ENCODE results near the gene PALM. TPM values are rescaled to one million over a fixed set of nuclear protein-coding genes. Genes with fewer than 3 reads are reported as not detected.

PALM gene
- total RNA-seq, 4 donors from 2014 or later, result 12.6 to 91.0 (median 42.2) TPM

DNA sequence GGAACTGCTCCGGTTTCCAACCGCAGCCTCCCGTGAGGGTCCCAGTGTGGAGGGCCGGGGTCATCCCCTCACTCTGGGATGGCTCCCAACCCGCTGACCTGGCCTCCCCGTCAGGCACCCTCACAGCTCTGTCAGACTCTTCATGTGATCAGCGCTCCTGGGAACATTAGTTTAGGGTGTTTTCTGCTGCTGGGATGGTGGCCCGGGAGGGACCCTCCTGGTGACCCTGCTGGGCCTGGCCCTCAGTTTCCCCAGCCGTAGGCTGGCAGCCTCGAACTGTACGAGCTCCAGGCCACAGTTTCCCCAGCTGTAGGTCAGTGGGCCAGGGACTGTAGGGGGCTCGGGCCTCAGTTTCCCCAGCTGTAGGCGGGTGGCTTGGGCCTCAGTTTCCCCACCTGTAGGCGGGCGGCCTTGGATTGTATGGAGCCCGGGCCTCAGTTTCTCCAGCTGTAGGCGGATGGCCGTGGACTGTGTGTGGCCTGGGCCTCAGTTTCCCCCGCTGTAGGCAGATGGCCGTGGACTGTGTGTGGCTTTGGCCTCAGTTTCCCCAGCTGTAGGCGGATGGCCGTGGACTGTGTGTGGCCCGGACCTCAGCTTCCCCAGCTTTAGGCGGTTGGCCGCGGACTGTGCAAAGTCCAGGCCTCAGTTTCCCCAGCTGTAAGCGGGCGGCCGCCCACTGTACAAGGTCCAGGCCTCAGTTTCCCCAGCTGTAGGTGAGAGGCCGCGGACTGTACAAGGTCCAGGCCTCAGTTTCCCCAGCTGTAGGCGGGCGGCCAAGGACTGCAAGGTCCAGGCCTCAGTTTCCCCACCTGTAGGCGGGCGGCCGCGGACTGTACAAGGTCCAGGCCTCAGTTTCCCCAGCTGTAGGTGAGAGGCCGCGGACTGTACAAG lies 87.2 kb downstream of the PALM start:
- DNase-seq, result peak in 1 of 2 donors; percentile 46
- no peaks in the 10 kb centered on the region for H3K9me3 ChIP-seq
- H3K36me3 ChIP-seq, result no peaks in the 10 kb centered on the region
- H3K27ac ChIP-seq, result peak overlapping the region; percentile 81 to 84
- H3K27me3 ChIP-seq, result no peaks in the 10 kb centered on the region
- TF ChIP-seq, protein P1, sequence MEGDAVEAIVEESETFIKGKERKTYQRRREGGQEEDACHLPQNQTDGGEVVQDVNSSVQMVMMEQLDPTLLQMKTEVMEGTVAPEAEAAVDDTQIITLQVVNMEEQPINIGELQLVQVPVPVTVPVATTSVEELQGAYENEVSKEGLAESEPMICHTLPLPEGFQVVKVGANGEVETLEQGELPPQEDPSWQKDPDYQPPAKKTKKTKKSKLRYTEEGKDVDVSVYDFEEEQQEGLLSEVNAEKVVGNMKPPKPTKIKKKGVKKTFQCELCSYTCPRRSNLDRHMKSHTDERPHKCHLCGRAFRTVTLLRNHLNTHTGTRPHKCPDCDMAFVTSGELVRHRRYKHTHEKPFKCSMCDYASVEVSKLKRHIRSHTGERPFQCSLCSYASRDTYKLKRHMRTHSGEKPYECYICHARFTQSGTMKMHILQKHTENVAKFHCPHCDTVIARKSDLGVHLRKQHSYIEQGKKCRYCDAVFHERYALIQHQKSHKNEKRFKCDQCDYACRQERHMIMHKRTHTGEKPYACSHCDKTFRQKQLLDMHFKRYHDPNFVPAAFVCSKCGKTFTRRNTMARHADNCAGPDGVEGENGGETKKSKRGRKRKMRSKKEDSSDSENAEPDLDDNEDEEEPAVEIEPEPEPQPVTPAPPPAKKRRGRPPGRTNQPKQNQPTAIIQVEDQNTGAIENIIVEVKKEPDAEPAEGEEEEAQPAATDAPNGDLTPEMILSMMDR (IDR thresholded peaks at IDR 0.05), result no peak
- TF ChIP-seq POLR2A (IDR thresholded peaks at IDR 0.05), result no peak
- intact Hi-C loops (cut with DNase I; ENCODE audit: low total_unique reads), result no loop called here
- peaks cover 15 to 25% of the 10 kb centered on the region in 2 donors for H3K4me1 ChIP-seq
- H3K4me3 ChIP-seq, result peak overlapping the region; percentile 53 to 57

DNA sequence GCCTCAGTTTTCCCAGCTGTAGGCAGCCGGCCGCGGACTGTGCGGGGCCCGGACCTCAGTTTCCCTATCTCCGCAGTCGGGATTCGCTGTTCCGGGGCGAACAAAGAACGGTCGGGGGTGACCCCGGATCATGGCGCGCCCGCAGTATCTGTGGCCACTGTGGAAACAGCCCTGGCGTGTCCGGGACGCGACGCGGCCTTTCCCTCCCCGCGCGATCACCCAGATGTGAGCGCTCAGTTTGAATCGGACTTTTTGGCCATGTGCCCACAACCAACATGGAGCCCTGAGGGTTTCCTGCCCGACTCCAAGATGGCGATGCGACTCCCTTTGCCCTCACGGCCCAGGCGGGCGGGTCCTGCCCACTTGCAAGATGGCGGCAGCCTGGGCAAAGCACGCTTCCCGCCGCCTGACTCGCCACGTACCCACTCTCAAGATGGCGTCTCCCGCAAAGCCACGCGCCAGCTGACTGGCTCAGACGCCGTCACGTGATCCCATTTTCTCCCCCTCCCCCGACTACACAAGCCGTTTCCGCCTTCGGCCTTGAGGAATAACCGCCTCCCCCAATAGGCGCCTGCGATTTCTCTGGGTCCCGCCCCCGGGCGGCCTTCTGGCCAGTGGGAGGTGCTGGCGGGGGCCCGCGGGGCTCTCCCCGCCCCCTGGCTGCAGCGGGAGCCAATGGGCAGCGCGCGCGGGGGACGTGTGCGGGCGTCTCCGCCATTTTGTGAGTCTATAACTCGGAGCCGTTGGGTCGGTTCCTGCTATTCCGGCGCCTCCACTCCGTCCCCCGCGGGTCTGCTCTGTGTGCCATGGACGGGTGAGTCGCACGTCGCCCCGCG lies 88.2 kb downstream of the PALM start, which contains the start of gene PTBP1:
TSS of gene PTBP1 (plus strand) at position 761 of the 836 bp plus-strand sequence. CDS start at position 807, 46 bp downstream.
- intact Hi-C loops (cut with DNase I; ENCODE audit: low total_unique reads), result no loop called here

More for the DNA sequence above, 88.2 kb downstream of the PALM start, which contains the start of gene PTBP1:
- Histone ChIP-seq H3K4me1 (peaks cover 25 to 34% of the 10 kb centered on the region in 2 donors), H3K27me3 (no peaks in the 10 kb centered on the region), H3K9me3 (no peaks in the 10 kb centered on the region), H3K27ac (peak within 1 kb of the TSS; percentile 96 to 99), H3K36me3 (no peaks in the 10 kb centered on the region), H3K4me3 (peak within 1 kb of the TSS; percentile 87 to 99)
- TF ChIP-seq, protein P1 (IDR thresholded peaks at IDR 0.05), result peak; percentile 7 to 13 (median 10)
- peak; percentile 50 to 84 for TF ChIP-seq POLR2A (IDR thresholded peaks at IDR 0.05)
- DNase-seq, result peak; percentile 100

Other genes with a start within 250 kb of the PALM start
- 10 to 100 TPM in 2 of 4 donors, 1 to 10 TPM in 2; 2.9 to 43.6 (median 8.4) TPM for gene SHC2, start 247.9 kb upstream of the PALM start, total RNA-seq
- 1 to 10 TPM in 1 of 4 donors, under 1 TPM in 1, not detected in 2; 0.34 to 2.7 TPM for gene MADCAM1, start 212.4 kb upstream of the PALM start, total RNA-seq
- 10 to 100 TPM; 12.6 to 37.5 (median 29.9) TPM for gene TPGS1, start 201.4 kb upstream of the PALM start, total RNA-seq
- 100 to 1,000 TPM in 2 of 4 donors, 10 to 100 TPM in 2; 44.4 to 459 (median 101) TPM for gene CDC34, start 177.2 kb upstream of the PALM start, total RNA-seq
- gene GZMM, start 164.9 kb upstream of the PALM start, total RNA-seq, result 1 to 10 TPM in 1 of 4 donors, under 1 TPM in 1, not detected in 2; 0.62 to 1.6 TPM
- 100 to 1,000 TPM; 211 to 305 (median 280) TPM for gene BSG, start 136.3 kb upstream of the PALM start, total RNA-seq
- gene HCN2, start 119.1 kb upstream of the PALM start, total RNA-seq, result under 1 TPM in 1 of 4 donors, not detected in 3; 0.83 TPM
- gene POLRMT, start 75.4 kb upstream of the PALM start, total RNA-seq, result 10 to 100 TPM; 10.5 to 42.0 (median 24.1) TPM
- gene FGF22, start 69.1 kb upstream of the PALM start, total RNA-seq, result 1 to 10 TPM in 1 of 4 donors, not detected in 3; 1.4 TPM
- 10 to 100 TPM in 3 of 4 donors, 1 to 10 TPM in 1; 9.5 to 44.3 (median 18.2) TPM for gene RNF126, start 45.7 kb upstream of the PALM start, total RNA-seq
- 10 to 100 TPM; 25.3 to 71.7 (median 37.3) TPM for gene FSTL3, start 32.5 kb upstream of the PALM start, total RNA-seq
- not detected for gene PRSS57, start 13.5 kb upstream of the PALM start, total RNA-seq
- gene MISP, start 42.2 kb downstream of the PALM start, total RNA-seq, result 1 to 10 TPM in 1 of 4 donors, under 1 TPM in 3; 0.26 to 5.5 (median 0.39) TPM
- 100 to 1,000 TPM in 2 of 4 donors, 10 to 100 TPM in 2; 45.0 to 278 (median 106) TPM for gene PTBP1, start 88.5 kb downstream of the PALM start, total RNA-seq
- gene PLPPR3, start 113.0 kb downstream of the PALM start, total RNA-seq, result 1 to 10 TPM in 1 of 4 donors, not detected in 3; 3.4 TPM
- gene AZU1, start 118.9 kb downstream of the PALM start, total RNA-seq, result 1 to 10 TPM in 1 of 4 donors, under 1 TPM in 1, not detected in 2; 0.85 to 2.6 TPM
- 1 to 10 TPM in 1 of 4 donors, not detected in 3; 2.9 TPM for gene PRTN3, start 132.1 kb downstream of the PALM start, total RNA-seq
- gene ELANE, start 143.4 kb downstream of the PALM start, total RNA-seq, result 1 to 10 TPM in 1 of 4 donors, not detected in 3; 3.4 TPM
- gene CFD, start 150.7 kb downstream of the PALM start, total RNA-seq, result 100 to 1,000 TPM in 1 of 4 donors, 10 to 100 TPM in 1, 1 to 10 TPM in 2; 3.2 to 233 (median 50.2) TPM
- gene MED16, start 184.3 kb downstream of the PALM start, total RNA-seq, result 10 to 100 TPM; 12.0 to 69.1 (median 43.1) TPM
- not detected for gene RNU6-9, start 184.5 kb downstream of the PALM start, total RNA-seq
- 10 to 100 TPM in 3 of 4 donors, 1 to 10 TPM in 1; 5.3 to 38.2 (median 21.2) TPM for gene R3HDM4, start 204.3 kb downstream of the PALM start, total RNA-seq
- gene KISS1R, start 208.4 kb downstream of the PALM start, total RNA-seq, result under 1 TPM in 1 of 4 donors, not detected in 3; 0.14 TPM
- gene ARID3A, start 217.1 kb downstream of the PALM start, total RNA-seq, result 10 to 100 TPM in 1 of 4 donors, 1 to 10 TPM in 3; 1.3 to 22.0 (median 3.8) TPM